GM19240 (cell line): Measurements from ENCODE around the gene ZBED6.
"Not testable (repeated sequence)": the region's sequence is repeated elsewhere in the genome, so short reads cannot be mapped to it uniquely, and the experiment has no call there.

Experiments
- DNase-seq: peaks from one replicate; pipeline ENCODE4 v3.0.0; 2011; ENCODE audit warnings: low spot score; ENCODE audit not compliant: insufficient read length

ZBED6 gene

GRCh38 chr1:203778146-203778545 is 17.3 kb upstream of the ZBED6 start:
- no peak for DNase-seq

GRCh38 chr1:203778789-203779188 is 16.6 kb upstream of the ZBED6 start:
- no peak for DNase-seq

GRCh38 chr1:203781962-203782361 is 13.5 kb upstream of the ZBED6 start:
- DNase-seq: no peak

- DNase-seq: no peak
These were observed 5.5 kb upstream of the ZBED6 start for GRCh38 chr1:203789966-203790365.

GRCh38 chr1:203791498-203791897 is 3.9 kb upstream of the ZBED6 start:
- DNase-seq: no peak

- no peak for DNase-seq
These were observed 2.9 kb upstream of the ZBED6 start for GRCh38 chr1:203792486-203792885.

GRCh38 chr1:203793561-203793960 is 1.9 kb upstream of the ZBED6 start:
- not testable (repeated sequence) for DNase-seq

GRCh38 chr1:203794764-203795440 is 521 bp upstream of the ZBED6 start:
- no peak for DNase-seq

GRCh38 chr1:203796236-203796605 is 798 bp downstream of the ZBED6 start:
- no peak for DNase-seq

- DNase-seq: no peak
These were observed 1.8 kb downstream of the ZBED6 start for GRCh38 chr1:203797216-203797615.

GRCh38 chr1:203797948-203798655 is 2.7 kb downstream of the ZBED6 start:
- DNase-seq: no peak

GRCh38 chr1:203799157-203799556 is 3.7 kb downstream of the ZBED6 start:
- no peak for DNase-seq

GRCh38 chr1:203799971-203800370 is 4.5 kb downstream of the ZBED6 start:
- no peak for DNase-seq

- no peak for DNase-seq
These were observed 10.3 kb downstream of the ZBED6 start for GRCh38 chr1:203805689-203806088.

- DNase-seq: no peak
These were observed 11.8 kb downstream of the ZBED6 start for GRCh38 chr1:203807196-203807595.

- no peak for DNase-seq
These were observed 18.3 kb downstream of the ZBED6 start for GRCh38 chr1:203813581-203814341.

- DNase-seq: no peak
These were observed 23.0 kb downstream of the ZBED6 start for GRCh38 chr1:203818399-203818798.

GRCh38 chr1:203823306-203823705 is 27.9 kb downstream of the ZBED6 start:
- no peak for DNase-seq

GRCh38 chr1:203826175-203826574 is 30.8 kb downstream of the ZBED6 start:
- DNase-seq: no peak

- no peak for DNase-seq
These were observed 32.6 kb downstream of the ZBED6 start for GRCh38 chr1:203828002-203828401.

- DNase-seq: no peak
These were observed 33.1 kb downstream of the ZBED6 start for GRCh38 chr1:203828503-203828902.

GRCh38 chr1:203829247-203829646 is 33.8 kb downstream of the ZBED6 start:
- DNase-seq: not testable (repeated sequence)
